HG03378 (cell line): ENCODE data around the gene PLXNB3.

Source experiments
- ATAC-seq: cut with Tn5 transposase; IDR thresholded peaks from one replicate; pipeline ENCODE4 v1.9.1; 2021; ENCODE audit warnings: mild to moderate bottlenecking, moderate library complexity; ENCODE audit not compliant: unreplicated experiment

PLXNB3 gene

DNA sequence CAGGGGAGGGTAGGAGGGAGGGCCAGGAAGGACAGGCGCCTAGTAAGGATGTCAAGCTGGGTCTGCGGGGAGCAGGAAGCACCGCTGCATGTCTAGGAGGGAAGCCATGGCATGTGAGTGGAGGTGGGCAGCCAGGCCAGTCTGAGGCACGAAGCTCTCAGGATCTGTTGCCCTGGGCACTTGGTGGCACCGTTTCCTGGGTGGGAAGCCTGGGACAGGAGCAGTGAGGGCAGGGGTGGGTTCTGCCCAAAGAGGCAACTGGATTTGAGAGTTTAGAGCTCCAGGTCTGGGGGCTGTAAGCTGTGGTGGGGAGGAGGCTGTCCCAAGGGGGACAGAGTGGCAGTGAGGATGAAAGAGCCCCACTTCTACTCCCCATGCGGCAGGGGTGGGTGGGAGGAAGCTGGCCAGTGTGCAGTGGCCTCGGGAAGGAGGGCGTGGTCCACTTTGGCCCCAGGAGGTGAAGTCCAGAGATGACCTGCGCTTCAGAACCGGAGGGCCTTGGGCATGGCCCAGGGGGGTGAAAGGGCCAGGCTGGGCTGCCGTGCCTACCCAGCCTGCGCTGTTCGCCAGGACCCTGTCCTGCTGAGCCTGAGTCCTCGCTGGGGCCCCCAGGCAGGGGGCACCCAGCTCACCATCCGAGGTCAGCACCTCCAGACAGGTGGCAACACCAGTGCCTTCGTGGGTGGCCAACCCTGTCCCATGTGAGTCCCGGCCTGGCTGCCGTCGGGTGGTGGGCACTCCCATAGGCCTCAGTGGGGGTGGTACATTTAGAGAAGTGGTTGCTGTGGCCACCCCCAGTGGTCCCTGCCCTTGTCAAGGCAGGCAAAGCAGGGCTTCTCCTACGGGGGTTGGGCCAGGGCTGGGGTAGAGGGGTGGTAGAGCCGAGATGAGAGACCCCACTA, 8.5 kb downstream of the PLXNB3 start:
- ATAC-seq, result no peak

GRCh38 chrX:153773218-153773611, 9.2 kb downstream of the PLXNB3 start:
- no peak for ATAC-seq

GRCh38 chrX:153773741-153774575, 9.9 kb downstream of the PLXNB3 start:
- no peak for ATAC-seq

DNA sequence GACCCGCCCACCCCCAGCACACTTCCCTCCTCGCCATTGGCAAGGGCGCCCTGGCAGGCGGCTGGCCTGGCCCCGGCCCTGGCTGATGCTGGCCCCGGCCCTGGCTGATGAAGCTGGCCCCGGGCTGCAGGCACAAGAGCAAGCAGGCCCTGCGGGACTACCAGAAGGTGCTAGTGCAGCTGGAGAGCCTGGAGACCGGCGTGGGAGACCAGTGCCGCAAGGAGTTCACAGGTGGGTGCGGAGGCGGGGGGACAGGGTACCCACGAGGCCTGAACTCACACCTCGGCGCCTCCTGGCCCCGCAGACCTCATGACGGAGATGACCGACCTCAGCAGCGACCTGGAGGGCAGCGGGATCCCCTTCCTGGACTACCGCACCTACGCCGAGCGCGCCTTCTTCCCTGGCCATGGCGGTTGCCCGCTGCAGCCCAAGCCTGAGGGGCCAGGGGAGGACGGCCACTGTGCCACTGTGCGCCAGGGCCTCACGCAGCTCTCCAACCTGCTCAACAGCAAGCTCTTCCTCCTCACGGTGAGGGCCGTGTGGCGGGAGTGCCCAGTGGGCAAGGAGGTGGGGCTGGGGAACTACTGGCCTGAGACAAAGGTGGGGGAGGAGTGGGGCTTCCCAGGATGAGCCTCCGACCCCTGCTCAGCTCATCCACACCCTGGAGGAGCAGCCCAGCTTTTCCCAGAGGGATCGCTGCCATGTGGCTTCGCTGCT, 10.7 kb downstream of the PLXNB3 start:
- no peak for ATAC-seq

DNA sequence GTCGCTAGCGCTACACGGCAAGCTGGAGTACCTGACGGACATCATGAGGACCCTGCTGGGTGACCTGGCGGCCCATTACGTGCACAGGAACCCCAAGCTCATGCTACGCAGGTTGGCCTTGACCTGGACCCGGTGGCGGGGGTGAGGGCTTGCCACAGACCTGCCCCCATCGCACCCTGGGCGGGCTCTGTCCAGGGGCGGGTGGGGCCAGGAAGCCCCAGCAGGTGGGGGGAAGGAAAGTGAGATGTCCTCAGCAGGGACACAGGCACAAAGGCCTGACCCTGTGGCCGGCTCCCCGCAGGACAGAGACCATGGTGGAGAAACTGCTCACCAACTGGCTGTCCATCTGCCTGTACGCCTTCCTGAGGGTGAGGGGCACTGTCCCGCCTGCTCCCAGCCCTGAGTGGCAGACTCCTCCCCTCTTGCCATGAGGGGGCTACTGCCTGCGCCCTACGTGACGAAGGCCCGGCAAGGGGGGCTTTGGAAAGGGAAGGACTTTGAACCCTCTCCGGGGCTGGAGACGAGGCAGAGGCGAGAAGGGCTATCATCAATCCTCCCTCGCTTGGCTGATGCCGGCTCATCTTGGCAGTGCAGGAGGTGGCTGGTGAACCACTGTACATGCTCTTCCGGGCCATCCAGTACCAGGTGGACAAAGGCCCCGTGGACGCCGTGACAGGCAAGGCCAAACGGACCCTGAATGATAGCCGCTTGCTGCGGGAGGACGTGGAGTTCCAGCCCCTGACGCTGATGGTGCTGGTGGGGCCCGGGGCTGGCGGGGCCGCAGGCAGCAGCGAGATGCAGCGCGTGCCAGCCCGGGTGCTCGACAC, 11.5 kb downstream of the PLXNB3 start:
- ATAC-seq, result no peak

GRCh38 chrX:153776120-153776599, 12.1 kb downstream of the PLXNB3 start:
- ATAC-seq, result no peak

DNA sequence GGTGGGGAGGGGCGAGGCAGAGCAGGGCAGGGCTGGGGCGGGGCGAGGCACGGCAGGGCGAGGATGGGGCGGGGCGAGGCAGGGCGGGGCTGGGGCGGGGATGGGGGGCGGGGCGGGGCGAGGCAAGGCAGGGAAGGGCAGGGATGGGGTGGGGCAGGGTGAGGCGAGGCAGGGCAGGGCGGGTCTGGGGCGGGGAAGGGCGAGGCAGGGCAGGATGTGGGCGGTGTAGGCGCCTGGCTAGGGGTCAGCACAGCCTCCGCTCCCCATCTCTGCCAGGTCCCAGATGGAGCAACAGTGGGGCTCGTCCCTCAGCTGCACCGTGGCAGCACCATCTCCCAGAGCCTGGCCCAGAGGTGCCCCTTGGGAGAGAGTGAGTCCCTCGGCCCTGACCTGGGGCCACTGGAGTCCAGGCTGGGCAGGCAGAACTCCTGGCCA, 12.6 kb downstream of the PLXNB3 start:
- no peak for ATAC-seq

DNA sequence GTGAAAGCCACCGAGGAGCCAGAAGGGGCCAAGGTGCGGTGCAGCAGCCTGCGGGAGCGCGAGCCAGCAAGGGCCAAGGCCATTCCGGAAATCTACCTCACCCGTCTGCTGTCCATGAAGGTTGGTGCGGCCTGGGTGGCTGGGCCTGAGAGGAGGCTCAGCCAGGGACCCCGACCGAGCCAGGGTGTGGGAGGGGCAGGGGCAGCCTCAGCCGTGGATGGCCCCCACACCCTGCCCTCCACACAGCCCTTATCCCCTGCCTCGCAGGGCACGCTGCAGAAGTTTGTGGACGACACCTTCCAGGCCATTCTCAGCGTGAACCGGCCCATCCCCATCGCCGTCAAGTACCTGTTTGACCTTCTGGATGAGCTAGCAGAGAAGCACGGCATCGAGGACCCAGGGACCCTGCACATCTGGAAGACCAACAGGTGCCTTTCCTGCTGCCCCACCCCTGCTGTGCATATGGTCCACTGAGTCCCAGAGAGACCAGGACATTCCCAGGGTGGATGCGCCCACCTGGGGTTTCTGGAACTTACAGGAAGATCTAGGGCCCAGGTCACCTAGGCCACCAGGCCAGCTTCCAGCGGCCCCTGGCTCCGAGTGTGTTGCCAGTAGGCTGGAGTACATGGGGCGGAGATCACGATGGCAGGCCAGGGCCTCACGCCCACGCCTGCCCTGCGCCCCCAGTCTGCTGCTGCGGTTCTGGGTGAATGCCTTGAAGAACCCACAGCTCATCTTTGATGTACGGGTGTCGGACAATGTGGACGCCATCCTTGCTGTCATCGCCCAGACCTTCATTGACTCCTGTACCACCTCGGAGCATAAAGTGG, 13.4 kb downstream of the PLXNB3 start:
- ATAC-seq, result no peak

DNA sequence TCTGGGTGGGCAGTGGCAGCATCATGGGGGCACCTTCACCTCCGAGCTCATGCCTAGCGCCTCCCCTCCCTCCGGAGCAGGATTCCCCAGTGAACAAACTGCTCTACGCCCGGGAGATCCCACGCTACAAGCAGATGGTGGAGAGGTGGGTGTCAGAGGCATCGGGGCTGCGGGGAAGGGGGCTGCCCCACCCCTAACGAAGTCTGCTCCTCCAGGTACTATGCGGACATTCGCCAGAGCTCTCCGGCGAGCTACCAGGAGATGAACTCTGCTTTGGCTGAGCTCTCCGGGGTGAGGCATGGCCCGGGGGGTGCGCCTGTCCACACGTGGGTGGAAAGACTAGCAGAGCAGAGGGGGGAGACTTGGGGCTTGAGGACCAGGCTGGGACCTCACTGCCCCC, 14.1 kb downstream of the PLXNB3 start:
- ATAC-seq, result no peak

DNA sequence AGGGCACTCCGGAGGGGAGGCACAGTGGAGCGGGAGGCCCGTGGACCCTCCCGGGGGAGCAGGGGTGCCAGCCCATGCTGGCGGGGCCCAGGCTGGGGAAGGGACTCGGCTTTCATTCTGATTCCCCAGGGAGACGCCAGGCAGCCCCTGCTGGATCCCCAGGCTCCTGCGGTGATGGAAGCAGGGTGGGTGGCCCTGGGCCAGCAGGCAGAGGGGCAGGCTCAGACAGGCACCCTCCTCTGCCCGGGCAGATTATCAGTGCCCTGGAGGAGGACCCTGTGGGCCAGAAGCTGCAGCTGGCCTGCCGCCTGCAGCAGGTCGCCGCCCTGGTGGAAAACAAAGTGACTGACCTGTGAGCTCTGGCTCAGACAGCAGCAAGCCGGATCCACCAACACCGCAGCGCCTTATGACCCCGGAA, 14.6 kb downstream of the PLXNB3 start:
- ATAC-seq, result no peak

DNA sequence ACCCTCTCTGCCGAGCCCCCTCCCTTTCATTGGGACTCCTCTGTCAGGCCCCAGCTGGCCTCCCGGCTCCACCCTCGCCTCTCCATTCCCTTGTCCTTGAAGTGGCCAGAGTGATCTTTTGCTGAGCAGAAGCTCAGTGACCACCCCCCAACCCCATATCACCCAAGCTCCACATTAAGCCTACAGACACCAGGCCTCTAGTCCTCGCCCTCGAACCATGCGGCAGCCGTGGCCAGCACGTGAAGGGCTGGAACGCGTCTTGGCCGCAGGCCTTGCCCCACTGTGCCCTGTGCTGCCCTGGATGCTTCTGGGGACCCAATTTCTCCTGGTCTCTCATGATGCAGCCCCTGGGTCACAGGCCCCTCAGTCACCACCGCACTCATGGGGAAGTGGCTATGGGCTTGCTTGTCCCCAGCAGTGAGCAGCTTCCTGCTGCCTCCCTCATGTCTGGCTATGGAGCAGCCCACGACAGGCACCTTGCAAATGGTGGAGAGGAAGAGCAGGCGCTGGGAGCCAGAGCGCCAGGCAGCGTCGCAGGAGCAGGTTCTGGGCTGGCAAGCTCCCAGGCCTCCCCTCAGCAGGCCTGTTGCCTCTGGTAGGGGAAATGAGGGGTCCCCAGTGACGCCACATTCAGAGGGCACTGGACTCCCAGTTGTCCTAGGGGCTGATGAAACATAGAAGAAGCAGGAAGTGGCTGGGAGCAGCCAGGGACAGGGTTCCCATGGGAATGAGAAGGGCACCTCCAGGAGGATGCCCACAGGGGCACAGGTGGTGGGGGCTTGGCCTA, 16.0 kb downstream of the PLXNB3 start:
- no peak for ATAC-seq

GRCh38 chrX:153780678-153781427, 16.8 kb downstream of the PLXNB3 start, which contains the start of gene SRPK3:
Gene SRPK3, plus strand, starts transcription at chrX:153781041. Its CDS starts 46 bp downstream, at chrX:153781087.
- ATAC-seq, result no peak

- ATAC-seq, result no peak
Measured at GRCh38 chrX:153781428-153782047, 17.5 kb downstream of the PLXNB3 start.

- ATAC-seq, result no peak
Measured at GRCh38 chrX:153782313-153782712, 18.3 kb downstream of the PLXNB3 start.

DNA sequence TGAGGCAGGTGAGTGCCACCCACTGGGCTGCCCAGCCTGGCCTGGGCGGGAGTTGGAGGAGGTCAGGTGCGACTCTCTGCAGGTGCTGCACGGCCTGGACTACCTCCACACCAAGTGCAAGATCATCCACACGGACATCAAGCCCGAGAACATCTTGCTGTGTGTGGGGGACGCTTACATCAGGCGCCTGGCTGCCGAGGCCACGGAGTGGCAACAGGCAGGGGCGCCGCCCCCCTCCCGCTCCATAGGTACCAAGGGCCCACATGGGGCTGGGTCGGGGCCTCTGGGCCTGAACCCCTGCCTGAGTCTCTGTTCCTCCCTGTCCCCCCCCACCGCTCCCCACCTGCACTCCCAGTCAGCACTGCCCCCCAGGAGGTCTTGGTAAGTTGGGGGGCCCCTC, 18.8 kb downstream of the PLXNB3 start:
- no peak for ATAC-seq

- ATAC-seq, result no peak
Measured at GRCh38 chrX:153783378-153784013, 19.4 kb downstream of the PLXNB3 start.
